Coronary artery (tissue), 2 donors: ENCODE measurements around the gene GIN1.
A peak's percentile ranks its signal among the peaks of the same experiment; 100 is the strongest.

Experiments
- DNase-seq: peaks from one replicate; pipeline ENCODE4 v3.0.0-alpha.2; 2017; ENCODE audit warnings: low spot score
- H3K27ac ChIP-seq, 2 donors: fragments of 200-600 bp; sonication (generic); one replicate each; pipeline ENCODE4 v1.5.1; 2016 to 2019
- H3K4me3 ChIP-seq: fragments of 200-600 bp; sonication (generic); 2 replicates; pipeline ENCODE4 v1.5.1; 2016; ENCODE audit warnings: mild to moderate bottlenecking, moderate library complexity
- TF ChIP-seq, protein P1 (sequence below): fragments of 200-600 bp; sonication (generic); IDR thresholded peaks from one replicate; pipeline ENCODE4 v1.5.1; 2019; ENCODE audit warnings: antibody characterized with exemption

GIN1 gene

DNA sequence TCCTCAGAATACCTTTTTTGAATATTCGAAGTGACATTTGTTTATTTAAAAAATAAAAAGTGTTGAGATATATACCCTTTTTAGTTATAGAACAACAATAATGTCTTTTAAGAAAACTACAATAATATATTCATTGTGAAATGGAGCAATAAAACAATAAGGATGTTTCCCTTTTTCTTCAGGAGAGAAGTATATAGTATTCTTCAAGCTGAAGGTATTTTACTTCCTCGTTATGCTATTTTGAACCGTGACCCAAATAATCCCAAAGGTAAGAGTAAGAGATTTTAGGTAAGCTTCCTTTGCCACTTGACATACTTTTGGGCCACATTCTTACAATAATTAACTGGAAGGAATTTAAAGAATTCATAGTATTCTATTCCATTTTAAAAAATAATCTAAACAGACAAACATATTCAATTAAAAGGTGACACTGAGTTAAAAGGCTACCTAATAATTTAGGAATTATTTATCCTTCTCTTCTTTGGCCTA is 18.3 kb upstream of the GIN1 start:
- TF ChIP-seq, protein P1, sequence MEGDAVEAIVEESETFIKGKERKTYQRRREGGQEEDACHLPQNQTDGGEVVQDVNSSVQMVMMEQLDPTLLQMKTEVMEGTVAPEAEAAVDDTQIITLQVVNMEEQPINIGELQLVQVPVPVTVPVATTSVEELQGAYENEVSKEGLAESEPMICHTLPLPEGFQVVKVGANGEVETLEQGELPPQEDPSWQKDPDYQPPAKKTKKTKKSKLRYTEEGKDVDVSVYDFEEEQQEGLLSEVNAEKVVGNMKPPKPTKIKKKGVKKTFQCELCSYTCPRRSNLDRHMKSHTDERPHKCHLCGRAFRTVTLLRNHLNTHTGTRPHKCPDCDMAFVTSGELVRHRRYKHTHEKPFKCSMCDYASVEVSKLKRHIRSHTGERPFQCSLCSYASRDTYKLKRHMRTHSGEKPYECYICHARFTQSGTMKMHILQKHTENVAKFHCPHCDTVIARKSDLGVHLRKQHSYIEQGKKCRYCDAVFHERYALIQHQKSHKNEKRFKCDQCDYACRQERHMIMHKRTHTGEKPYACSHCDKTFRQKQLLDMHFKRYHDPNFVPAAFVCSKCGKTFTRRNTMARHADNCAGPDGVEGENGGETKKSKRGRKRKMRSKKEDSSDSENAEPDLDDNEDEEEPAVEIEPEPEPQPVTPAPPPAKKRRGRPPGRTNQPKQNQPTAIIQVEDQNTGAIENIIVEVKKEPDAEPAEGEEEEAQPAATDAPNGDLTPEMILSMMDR, result no peak
- DNase-seq, result no peak
- H3K27ac ChIP-seq, result no peak overlapping the region
- H3K4me3 ChIP-seq, result no peak overlapping the region

- DNase-seq, result no peak
- TF ChIP-seq, protein P1, result no peak
- no peak overlapping the region for H3K4me3 ChIP-seq
- H3K27ac ChIP-seq, result no peak overlapping the region
Observed at GRCh38 chr5:103135461-103135860, 15.5 kb upstream of the GIN1 start.

GRCh38 chr5:103133231-103133630 is 13.3 kb upstream of the GIN1 start:
- TF ChIP-seq, protein P1, result no peak
- Histone ChIP-seq H3K27ac (no peak overlapping the region), H3K4me3 (peak overlapping the region; percentile 26)
- no peak for DNase-seq

GRCh38 chr5:103132684-103133083 is 12.7 kb upstream of the GIN1 start:
- DNase-seq, result no peak
- peak overlapping the region in 1 of 2 donors; percentile 20 for H3K27ac ChIP-seq
- peak overlapping the region; percentile 26 for H3K4me3 ChIP-seq
- TF ChIP-seq, protein P1, result no peak

GRCh38 chr5:103128202-103128601 is 8.3 kb upstream of the GIN1 start:
- H3K27ac ChIP-seq, result no peak overlapping the region
- TF ChIP-seq, protein P1, result no peak
- H3K4me3 ChIP-seq, result no peak overlapping the region
- DNase-seq, result no peak

- TF ChIP-seq, protein P1, result no peak
- no peak for DNase-seq
Observed at GRCh38 chr5:103127292-103127817, 7.4 kb upstream of the GIN1 start.

DNA sequence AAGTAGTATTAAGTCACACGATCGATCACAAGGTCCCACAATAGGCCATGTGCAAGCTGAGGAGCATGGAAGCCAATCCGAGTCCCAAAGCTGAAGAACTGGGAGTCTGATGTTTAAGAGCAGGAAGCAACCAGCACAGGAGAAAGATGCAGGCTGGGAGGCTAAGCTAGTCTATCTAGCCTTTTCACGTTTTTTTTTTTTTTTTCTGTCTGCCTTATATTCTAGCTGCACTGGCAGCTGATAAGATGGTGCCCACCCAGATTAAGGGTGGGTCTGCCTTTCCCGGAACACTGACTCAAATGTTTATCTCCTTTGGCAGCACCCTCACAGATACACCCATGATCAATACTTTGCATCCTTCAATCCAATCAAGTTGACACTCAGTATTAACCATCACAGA is 6.6 kb upstream of the GIN1 start:
- DNase-seq, result no peak
- TF ChIP-seq, protein P1, result no peak
- no peak overlapping the region for H3K27ac ChIP-seq
- no peak overlapping the region for H3K4me3 ChIP-seq

More at GRCh38 chr5:103127292-103127817, 7.4 kb upstream of the GIN1 start:
- Histone ChIP-seq H3K4me3 (no peak overlapping the region), H3K27ac (no peak overlapping the region)
